Measurements from ENCODE around the gene CDKL5. TPM values are rescaled to one million over a fixed set of nuclear protein-coding genes. Genes with fewer than 3 reads are reported as not detected.

The CDKL5 gene
- total RNA-seq, 1 experiment from 2014 or later: 1.2 TPM

DNA sequence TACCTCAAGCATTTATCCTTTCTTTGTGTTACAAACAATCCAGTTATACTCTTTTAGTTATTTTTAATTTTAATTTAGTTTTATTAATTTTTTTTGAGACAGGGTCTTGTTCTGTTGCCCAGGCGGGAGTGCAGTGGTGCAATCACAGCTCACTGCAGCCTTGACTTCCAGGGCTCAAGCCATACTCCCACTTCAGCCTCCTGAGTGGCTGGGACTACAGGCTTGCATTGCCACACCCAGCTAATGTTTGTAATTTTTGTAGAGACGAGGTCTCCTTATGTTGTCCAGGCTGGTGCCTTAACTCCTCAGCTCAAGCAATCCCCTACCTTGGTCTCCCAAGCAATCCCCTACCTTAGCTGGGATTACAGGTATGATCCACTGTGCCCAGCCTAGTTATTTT is 45.9 kb downstream of the CDKL5 start:
- no TSS peak for BruUV-seq (replicated peaks)
- no peak overlapping the region for H3K4me3 ChIP-seq (ENCODE audit: low read depth in 2 of 2, low read length in 2 of 2)
- intact Hi-C loops (cut with micrococcal nuclease; ENCODE audit: unreplicated experiment): no loop called here
- H3K36me3 ChIP-seq (ENCODE audit: control insufficient read depth, insufficient read depth, low read length): no peaks in the 10 kb centered on the region
- ChIA-PET POLR2A (no interaction called here), CTCF (no interaction called here)
- in situ Hi-C loops (cut with HindIII; ENCODE audit: low pct_unique_long_range_greater_than_20kb, low sequenced_read_pairs): no loop called here
- no peaks in the 10 kb centered on the region for H3K27me3 ChIP-seq (ENCODE audit: control insufficient read depth, insufficient read depth, low read length)
- no peak overlapping the region for H3K27ac ChIP-seq (ENCODE audit: low read length)
- no peak for DNase-seq (ENCODE audit: low read depth, low spot score)
- ATAC-seq: no peak
- H3K9me3 ChIP-seq (ENCODE audit: control insufficient read depth, insufficient read depth, low read depth, low read length): no peaks in the 10 kb centered on the region
- no peak for TF ChIP-seq TCF7L2 (IDR thresholded peaks at IDR 0.05; ENCODE audit: low read depth, low read length)
- TF ChIP-seq, protein P1, sequence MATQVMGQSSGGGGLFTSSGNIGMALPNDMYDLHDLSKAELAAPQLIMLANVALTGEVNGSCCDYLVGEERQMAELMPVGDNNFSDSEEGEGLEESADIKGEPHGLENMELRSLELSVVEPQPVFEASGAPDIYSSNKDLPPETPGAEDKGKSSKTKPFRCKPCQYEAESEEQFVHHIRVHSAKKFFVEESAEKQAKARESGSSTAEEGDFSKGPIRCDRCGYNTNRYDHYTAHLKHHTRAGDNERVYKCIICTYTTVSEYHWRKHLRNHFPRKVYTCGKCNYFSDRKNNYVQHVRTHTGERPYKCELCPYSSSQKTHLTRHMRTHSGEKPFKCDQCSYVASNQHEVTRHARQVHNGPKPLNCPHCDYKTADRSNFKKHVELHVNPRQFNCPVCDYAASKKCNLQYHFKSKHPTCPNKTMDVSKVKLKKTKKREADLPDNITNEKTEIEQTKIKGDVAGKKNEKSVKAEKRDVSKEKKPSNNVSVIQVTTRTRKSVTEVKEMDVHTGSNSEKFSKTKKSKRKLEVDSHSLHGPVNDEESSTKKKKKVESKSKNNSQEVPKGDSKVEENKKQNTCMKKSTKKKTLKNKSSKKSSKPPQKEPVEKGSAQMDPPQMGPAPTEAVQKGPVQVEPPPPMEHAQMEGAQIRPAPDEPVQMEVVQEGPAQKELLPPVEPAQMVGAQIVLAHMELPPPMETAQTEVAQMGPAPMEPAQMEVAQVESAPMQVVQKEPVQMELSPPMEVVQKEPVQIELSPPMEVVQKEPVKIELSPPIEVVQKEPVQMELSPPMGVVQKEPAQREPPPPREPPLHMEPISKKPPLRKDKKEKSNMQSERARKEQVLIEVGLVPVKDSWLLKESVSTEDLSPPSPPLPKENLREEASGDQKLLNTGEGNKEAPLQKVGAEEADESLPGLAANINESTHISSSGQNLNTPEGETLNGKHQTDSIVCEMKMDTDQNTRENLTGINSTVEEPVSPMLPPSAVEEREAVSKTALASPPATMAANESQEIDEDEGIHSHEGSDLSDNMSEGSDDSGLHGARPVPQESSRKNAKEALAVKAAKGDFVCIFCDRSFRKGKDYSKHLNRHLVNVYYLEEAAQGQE (IDR thresholded peaks at IDR 0.05; ENCODE audit: insufficient read depth in 1 of 2, low read depth in 2 of 2, low read length in 1 of 2): no peak
- TF ChIP-seq SIN3A (IDR thresholded peaks at IDR 0.05; ENCODE audit: borderline replicate concordance, insufficient read depth, low read depth, low read length): no peak
- TF ChIP-seq, protein P2, sequence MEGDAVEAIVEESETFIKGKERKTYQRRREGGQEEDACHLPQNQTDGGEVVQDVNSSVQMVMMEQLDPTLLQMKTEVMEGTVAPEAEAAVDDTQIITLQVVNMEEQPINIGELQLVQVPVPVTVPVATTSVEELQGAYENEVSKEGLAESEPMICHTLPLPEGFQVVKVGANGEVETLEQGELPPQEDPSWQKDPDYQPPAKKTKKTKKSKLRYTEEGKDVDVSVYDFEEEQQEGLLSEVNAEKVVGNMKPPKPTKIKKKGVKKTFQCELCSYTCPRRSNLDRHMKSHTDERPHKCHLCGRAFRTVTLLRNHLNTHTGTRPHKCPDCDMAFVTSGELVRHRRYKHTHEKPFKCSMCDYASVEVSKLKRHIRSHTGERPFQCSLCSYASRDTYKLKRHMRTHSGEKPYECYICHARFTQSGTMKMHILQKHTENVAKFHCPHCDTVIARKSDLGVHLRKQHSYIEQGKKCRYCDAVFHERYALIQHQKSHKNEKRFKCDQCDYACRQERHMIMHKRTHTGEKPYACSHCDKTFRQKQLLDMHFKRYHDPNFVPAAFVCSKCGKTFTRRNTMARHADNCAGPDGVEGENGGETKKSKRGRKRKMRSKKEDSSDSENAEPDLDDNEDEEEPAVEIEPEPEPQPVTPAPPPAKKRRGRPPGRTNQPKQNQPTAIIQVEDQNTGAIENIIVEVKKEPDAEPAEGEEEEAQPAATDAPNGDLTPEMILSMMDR (IDR thresholded peaks at IDR 0.05): no peak
- TF ChIP-seq POLR2AphosphoS5 (IDR thresholded peaks at IDR 0.05; ENCODE audit: low read depth, low read length): no peak
- H3K4me1 ChIP-seq (ENCODE audit: control insufficient read depth, insufficient read depth, low read length): no peaks in the 10 kb centered on the region

DNA sequence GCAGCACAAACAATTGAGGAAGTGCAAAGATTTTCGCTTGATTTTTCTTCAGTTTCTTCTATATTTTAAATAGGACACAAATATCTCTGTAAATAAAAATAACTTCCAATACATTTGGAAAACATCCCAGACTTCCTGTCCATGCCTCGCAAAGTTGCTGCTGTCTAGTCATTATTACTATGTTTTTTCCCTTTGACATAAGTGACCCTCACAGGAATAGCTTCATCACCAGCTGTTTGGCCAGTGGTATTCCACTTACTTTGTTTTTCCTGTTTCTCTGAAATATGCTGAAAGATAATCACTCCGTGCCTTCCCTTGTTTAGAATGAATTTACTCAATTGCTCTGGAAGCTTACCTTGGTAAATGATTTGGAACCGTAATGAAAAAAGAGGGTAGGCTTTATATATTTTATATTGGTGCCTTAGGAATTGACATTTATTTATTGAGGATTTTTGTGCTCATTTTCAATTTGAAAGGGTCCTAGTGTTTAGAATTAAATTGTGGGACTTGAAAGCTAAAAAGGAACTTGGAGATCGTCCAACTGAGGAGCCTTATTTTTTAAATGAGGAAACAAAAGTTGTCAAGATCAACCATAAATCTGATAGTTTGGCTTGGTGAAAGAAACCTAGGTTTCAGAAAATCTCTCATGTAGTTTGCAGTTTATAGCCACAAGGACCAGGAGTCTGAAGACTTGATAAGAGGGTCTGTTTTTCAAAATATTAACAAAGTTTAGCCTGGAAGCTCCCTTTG is 65.6 kb downstream of the CDKL5 start:
- Histone ChIP-seq H3K27me3 (ENCODE audit: control insufficient read depth, insufficient read depth, low read length) (no peaks in the 10 kb centered on the region), H3K4me3 (ENCODE audit: low read depth in 2 of 2, low read length in 2 of 2) (no peak overlapping the region), H3K36me3 (ENCODE audit: control insufficient read depth, insufficient read depth, low read length) (no peaks in the 10 kb centered on the region), H3K4me1 (ENCODE audit: control insufficient read depth, insufficient read depth, low read length) (no peaks in the 10 kb centered on the region), H3K9me3 (ENCODE audit: control insufficient read depth, insufficient read depth, low read depth, low read length) (no peaks in the 10 kb centered on the region), H3K27ac (ENCODE audit: low read length) (no peak overlapping the region)
- TF ChIP-seq POLR2AphosphoS5 (IDR thresholded peaks at IDR 0.05; ENCODE audit: low read depth, low read length) (no peak), TCF7L2 (IDR thresholded peaks at IDR 0.05; ENCODE audit: low read depth, low read length) (no peak), SIN3A (IDR thresholded peaks at IDR 0.05; ENCODE audit: borderline replicate concordance, insufficient read depth, low read depth, low read length) (no peak)
- TF ChIP-seq, protein P2 (IDR thresholded peaks at IDR 0.05): no peak
- TF ChIP-seq, protein P1 (IDR thresholded peaks at IDR 0.05; ENCODE audit: insufficient read depth in 1 of 2, low read depth in 2 of 2, low read length in 1 of 2): no peak
- ChIA-PET POLR2A (no interaction called here), CTCF (no interaction called here)
- in situ Hi-C loops (cut with HindIII; ENCODE audit: low pct_unique_long_range_greater_than_20kb, low sequenced_read_pairs): no loop called here
- DNase-seq (ENCODE audit: low read depth, low spot score) (no peak), ATAC-seq (no peak)
- intact Hi-C loops (cut with micrococcal nuclease; ENCODE audit: unreplicated experiment): no loop called here
- no TSS peak for BruUV-seq (replicated peaks)

Data from Panc1 (cell line).